Sigmoid colon (tissue), 7 donors: Measurements from ENCODE around the gene TMEM18. TPM values are rescaled to one million over a fixed set of nuclear protein-coding genes. Genes with fewer than 3 reads are reported as not detected.

ENCODE experiments used
- DNase-seq: peaks from one replicate; pipeline ENCODE4 v3.0.0-alpha.2; 2019
- H3K27ac ChIP-seq, 4 donors: fragments of 200-600 bp; sonication (generic); one replicate each; pipeline ENCODE4 v1.5.1; 2016 to 2019; ENCODE audit warnings: mild to moderate bottlenecking in 1 of 4
- H3K27me3 ChIP-seq, 3 donors: fragments of 200-600 bp; sonication (generic); one replicate each; pipeline ENCODE4 v1.5.1; 2019; ENCODE audit warnings: mild to moderate bottlenecking in 1 of 3
- H3K36me3 ChIP-seq, 4 donors: fragments of 200-600 bp; sonication (generic); one replicate each; pipeline ENCODE4 v1.5.1; 2016 to 2019
- H3K4me1 ChIP-seq, 4 donors: fragments of 200-600 bp; sonication (generic); one replicate each; pipeline ENCODE4 v1.5.1; 2017 to 2019
- H3K4me3 ChIP-seq, 4 donors: fragments of 200-600 bp; sonication (generic); one replicate each; pipeline ENCODE4 v1.5.1; 2017 to 2019; ENCODE audit warnings: mild to moderate bottlenecking in 2 of 4, moderate library complexity in 1 of 4
- H3K9me3 ChIP-seq, 4 donors: fragments of 200-600 bp in 3 of 4; sonication (generic) in 3 of 4; one replicate each; pipeline versions ENCODE4 v1.5.1 to v1.6.1; 2013 to 2019
- CTCF ChIP-seq, 4 experiments: fragments of 450-650 bp in 3 of 4; fragments of 200-600 bp in 1 of 4; IDR thresholded peaks; one replicate each; pipeline ENCODE4 v1.5.1; 2016 to 2019; ENCODE audit warnings: antibody characterized with exemption in 4 of 4, mild to moderate bottlenecking in 3 of 4, moderate library complexity in 2 of 4
- EP300 ChIP-seq, 4 donors: sonication (generic); formaldehyde crosslinking; IDR thresholded peaks; one replicate each; pipeline ENCODE4 v1.6.1; 2017; ENCODE audit warnings: antibody characterized with exemption in 4 of 4
- POLR2A ChIP-seq, 2 donors: fragments of 450-650 bp; IDR thresholded peaks; one replicate each; pipeline ENCODE4 v1.6.1; 2016; ENCODE audit warnings: antibody characterized with exemption in 2 of 2, mild to moderate bottlenecking in 2 of 2, moderate library complexity in 2 of 2
- POLR2AphosphoS5 ChIP-seq, 4 donors: sonication (generic); formaldehyde crosslinking; IDR thresholded peaks; one replicate each; pipeline ENCODE4 v1.6.1; 2017; ENCODE audit warnings: antibody characterized with exemption in 4 of 4
- WGBS, 2 donors: extraction: QIAGEN DNeasy Blood & Tissue Kit; methylation state at CpG; one replicate each; pipeline ENCODE4 v1.1.7; 2013; 5-methylcytosine and 5-hydroxymethylcytosine counted together
- intact Hi-C: fragments of 100-400 bp; cut with DNase I; formaldehyde crosslinking; loops from one replicate; pipeline ENCODE4 v1.15.1; 2023
- polyA plus RNA-seq, 3 donors: library from polyadenylated mRNA; stranded (reverse); fragments of 200-250 nt; gene quantifications; one replicate each; pipeline ENCODE4 v1.2.3, GENCODE V29; 2013
- total RNA-seq, 4 donors: library from RNA; depleted of rRNA; stranded (reverse); fragments of >200 nt; gene quantifications; one replicate each; pipeline ENCODE4 v1.1.0, GENCODE V29; 2016
- donor health status: healthy with polysubstance abuse.
- donor health status: Bipolar disorder and iron deficiency.
- donor health status: healthy.

TMEM18 gene
- total and polyA plus RNA-seq, 7 donors: 10.6 to 26.8 (median 22.7) TPM

- intact Hi-C loops: loop anchor here (5.0 kb wide), 1 partner anchor 1142 kb away; no protein-coding TSS in a partner anchor
- no peak for TF ChIP-seq CTCF (IDR thresholded peaks at IDR 0.05)
- no peak for TF ChIP-seq POLR2AphosphoS5 (IDR thresholded peaks at IDR 0.05)
- no peak for TF ChIP-seq EP300 (IDR thresholded peaks at IDR 0.05)
- no peak for TF ChIP-seq POLR2A (IDR thresholded peaks at IDR 0.05)
- Histone ChIP-seq H3K9me3 (no peaks in the 10 kb centered on the region), H3K27me3 (no peaks in the 10 kb centered on the region), H3K4me3 (no peak overlapping the region), H3K4me1 (peaks cover 0 to 24% (median 13%) of the 10 kb centered on the region in 4 donors), H3K27ac (peak overlapping the region in 2 of 4 donors; percentile 76 to 100), H3K36me3 (peaks cover 0 to 29% (median 8%) of the 10 kb centered on the region in 4 donors)
- 84 to 89% methylated on average over 4 of the region's 4 CpGs for WGBS, 2 donors
- DNase-seq: no peak
These were observed 2.2 kb downstream of the TMEM18 start for GRCh38 chr2:675051-675450.

- 85 to 93% methylated on average over 9 of the region's 9 CpGs for WGBS, 2 donors
- TF ChIP-seq POLR2AphosphoS5 (IDR thresholded peaks at IDR 0.05) (no peak), POLR2A (IDR thresholded peaks at IDR 0.05) (no peak), EP300 (IDR thresholded peaks at IDR 0.05) (no peak), CTCF (IDR thresholded peaks at IDR 0.05) (no peak)
- DNase-seq: no peak
These were observed 2.8 kb downstream of the TMEM18 start for GRCh38 chr2:674321-674985.

GRCh38 chr2:673615-674320, 3.4 kb downstream of the TMEM18 start:
- DNase-seq: no peak
- peaks cover 0 to 42% (median 18%) of the 10 kb centered on the region in 4 donors for H3K36me3 ChIP-seq
- 82 to 85% methylated on average over 7 of the region's 7 CpGs for WGBS, 2 donors
- H3K4me3 ChIP-seq: no peak overlapping the region
- H3K27me3 ChIP-seq: no peaks in the 10 kb centered on the region
- peaks cover 0 to 24% (median 13%) of the 10 kb centered on the region in 4 donors for H3K4me1 ChIP-seq
- intact Hi-C loops: no loop called here
- no peak for TF ChIP-seq EP300 (IDR thresholded peaks at IDR 0.05)
- TF ChIP-seq CTCF (IDR thresholded peaks at IDR 0.05): no peak
- TF ChIP-seq POLR2A (IDR thresholded peaks at IDR 0.05): no peak
- no peak for TF ChIP-seq POLR2AphosphoS5 (IDR thresholded peaks at IDR 0.05)
- no peak overlapping the region for H3K27ac ChIP-seq
- H3K9me3 ChIP-seq: no peaks in the 10 kb centered on the region

More at GRCh38 chr2:674321-674985, 2.8 kb downstream of the TMEM18 start:
- intact Hi-C loops: no loop called here
- H3K27ac ChIP-seq: no peak overlapping the region
- peaks cover 0 to 24% (median 13%) of the 10 kb centered on the region in 4 donors for H3K4me1 ChIP-seq
- no peaks in the 10 kb centered on the region for H3K27me3 ChIP-seq
- peaks cover 0 to 35% (median 11%) of the 10 kb centered on the region in 4 donors for H3K36me3 ChIP-seq
- H3K9me3 ChIP-seq: no peaks in the 10 kb centered on the region
- no peak overlapping the region for H3K4me3 ChIP-seq

GRCh38 chr2:673016-673415, 4.2 kb downstream of the TMEM18 start:
- 84 to 91% methylated on average over 9 of the region's 9 CpGs for WGBS, 2 donors
- Histone ChIP-seq H3K4me1 (peaks cover 0 to 20% (median 11%) of the 10 kb centered on the region in 4 donors), H3K4me3 (no peak overlapping the region), H3K27me3 (no peaks in the 10 kb centered on the region), H3K27ac (no peak overlapping the region), H3K36me3 (peaks cover 6 to 49% (median 25%) of the 10 kb centered on the region in 4 donors), H3K9me3 (no peaks in the 10 kb centered on the region)
- intact Hi-C loops: no loop called here
- DNase-seq: no peak
- TF ChIP-seq EP300 (IDR thresholded peaks at IDR 0.05): no peak

GRCh38 chr2:672606-672905, 4.7 kb downstream of the TMEM18 start:
- Histone ChIP-seq H3K4me1 (peaks cover 0 to 17% (median 9%) of the 10 kb centered on the region in 4 donors), H3K9me3 (no peaks in the 10 kb centered on the region), H3K27me3 (no peaks in the 10 kb centered on the region), H3K36me3 (peaks cover 9 to 54% (median 27%) of the 10 kb centered on the region in 4 donors), H3K4me3 (no peak overlapping the region), H3K27ac (no peak overlapping the region)
- TF ChIP-seq EP300 (IDR thresholded peaks at IDR 0.05): no peak
- TF ChIP-seq POLR2AphosphoS5 (IDR thresholded peaks at IDR 0.05): no peak
- no peak for TF ChIP-seq CTCF (IDR thresholded peaks at IDR 0.05)
- TF ChIP-seq POLR2A (IDR thresholded peaks at IDR 0.05): no peak
- intact Hi-C loops: no loop called here
- DNase-seq: no peak
- 95 to 97% methylated on average over 13 of the region's 13 CpGs for WGBS, 2 donors
